Neural progenitor cell (in vitro differentiated cells): ENCODE measurements around the gene SULT1A2.

ENCODE experiments used
- CTCF ChIP-seq: fragments of 200-600 bp; sonication (generic); IDR thresholded peaks from 2 replicates; pipeline ENCODE4 v1.5.1; 2017; ENCODE audit warnings: antibody characterized with exemption, mild to moderate bottlenecking
- EZH2 ChIP-seq: fragments of 200-600 bp; sonication (generic); IDR thresholded peaks from 2 replicates; pipeline ENCODE4 v1.6.1; 2017; ENCODE audit warnings: antibody characterized with exemption, mild to moderate bottlenecking, moderate library complexity
- EZH2phosphoT487 ChIP-seq: fragments of 200-600 bp; sonication (generic); IDR thresholded peaks from 2 replicates; pipeline ENCODE4 v1.6.1; 2017; ENCODE audit warnings: antibody characterized with exemption

GRCh38 chr16:28586466-28586865 is 10.4 kb downstream of the SULT1A2 start:
- TF ChIP-seq CTCF (no peak), EZH2phosphoT487 (no peak), EZH2 (no peak)
